HCT116 (cell line): ENCODE results near the gene C6orf132. TPM values are rescaled to one million over a fixed set of nuclear protein-coding genes. Genes with fewer than 3 reads are reported as not detected.

Experiments used
- ATAC-seq: fragments of 200-7000 bp; cut with Tn5 transposase; 2 replicates; pipeline ENCODE4 v1.9.1; 2020; ENCODE audit warnings: mild to moderate bottlenecking, moderate library complexity
- BruUV-seq: library from RNA; stranded (reverse); fragments of 400-500 nt; replicated peaks from 2 replicates; lab custom pipeline; 2021; lab: Mats Ljungman, UMichigan
- CTCF ChIA-PET: fragments of 300-600 bp; sonication (Branson Sonifier 250); formaldehyde crosslinking; loops from one replicate; lab custom pipeline; 2021; ENCODE audit warnings: antibody characterized with exemption; lab: Charles Lee
- POLR2A ChIA-PET: fragments of 300-600, 350-600 bp; sonication (Branson Sonifier 250); formaldehyde crosslinking; loops from one replicate; lab custom pipeline; 2021; ENCODE audit warnings: antibody characterized with exemption; lab: Charles Lee
- RAD21 ChIA-PET, 2 experiments: fragments of 300-600 bp; sonication (Branson Sonifier 250); formaldehyde crosslinking; loops; one replicate each; lab custom pipeline; 2023; ENCODE audit warnings: low total read pairs in 2 of 2; ENCODE audit not compliant: uncharacterized antibody in 2 of 2, unreplicated experiment in 2 of 2, low non-redundant PET in 1 of 2; lab: Charles Lee
- DNase-seq: peaks from one replicate; pipeline ENCODE4 v3.0.0-alpha.2; 2010; ENCODE audit warnings: low read depth, low spot score
- H2AFZ ChIP-seq: fragments of 200-600 bp; shearing (Covaris generic), sonication (generic); 2 replicates; pipeline ENCODE4 v1.6.1; 2017; ENCODE audit warnings: low read depth, mixed run types, mixed read lengths, antibody characterized with exemption, low read length; ENCODE audit not compliant: poor library complexity, severe bottlenecking
- H3K27ac ChIP-seq: 2 replicates; pipeline ENCODE4 v1.5.1; 2012; ENCODE audit warnings: low read depth, low read length
- H3K27me3 ChIP-seq: fragments of 200-600 bp; sonication (generic); 2 replicates; pipeline ENCODE4 v1.6.1; 2016; ENCODE audit warnings: mixed run types, low read length, mixed read lengths; ENCODE audit not compliant: insufficient read depth
- H3K36me3 ChIP-seq, 2 experiments: fragments of 200-500 bp in 1 of 2; fragments of 200-600 bp in 1 of 2; sonication (Bioruptor generic) in 1 of 2; sonication (generic) in 1 of 2; 2 replicates each; pipeline versions ENCODE4 v1.5.1 to v1.6.1; 2014 to 2016; ENCODE audit warnings: low read length in 2 of 2, inconsistent platforms in 1 of 2, mixed read lengths in 1 of 2, mixed run types in 1 of 2; ENCODE audit not compliant: insufficient read depth in 2 of 2, control insufficient read depth in 1 of 2
- H3K4me1 ChIP-seq, 2 experiments: fragments of 200-600 bp in 1 of 2; sonication (generic) in 1 of 2; 2 replicates each; pipeline versions ENCODE4 v1.5.1 to v1.6.1; 2012 to 2017; ENCODE audit warnings: low read length in 2 of 2, inconsistent platforms in 1 of 2, mild to moderate bottlenecking in 1 of 2, mixed read lengths in 1 of 2, mixed run types in 1 of 2, moderate library complexity in 1 of 2; ENCODE audit not compliant: insufficient read depth in 2 of 2, control insufficient read depth in 1 of 2
- H3K4me2 ChIP-seq: fragments of 200-600 bp; sonication (generic); 2 replicates; pipeline ENCODE4 v1.6.1; 2017; ENCODE audit warnings: mixed run types, low read length, mixed read lengths
- H3K4me3 ChIP-seq, 2 experiments: fragments of 200-600 bp in 1 of 2; sonication (generic) in 1 of 2; replicated peaks in 1 of 2; 2 replicates each; pipeline ENCODE4 v1.5.1; 2011 to 2016; ENCODE audit warnings: low read length in 2 of 2, control low read depth in 1 of 2, low read depth in 1 of 2, mild to moderate bottlenecking in 1 of 2, mixed read lengths in 1 of 2, mixed run types in 1 of 2
- H3K79me2 ChIP-seq: fragments of 200-600 bp; sonication (generic); 2 replicates; pipeline ENCODE4 v1.6.1; 2017; ENCODE audit warnings: mild to moderate bottlenecking, mixed run types, low read length, moderate library complexity, mixed read lengths; ENCODE audit not compliant: insufficient read depth
- H3K9ac ChIP-seq: fragments of 200-600 bp; sonication (generic); 2 replicates; pipeline ENCODE4 v1.6.1; 2016; ENCODE audit warnings: low read length, mixed read lengths
- H3K9me2 ChIP-seq: fragments of 200-600 bp; sonication (generic), shearing (Covaris generic); 2 replicates; pipeline ENCODE4 v1.6.1; 2017; ENCODE audit warnings: mixed run types, mild to moderate bottlenecking, moderate library complexity; ENCODE audit not compliant: insufficient read depth
- H3K9me3 ChIP-seq, 2 experiments: fragments of 200-500 bp in 1 of 2; fragments of 200-600 bp in 1 of 2; sonication (Bioruptor generic) in 1 of 2; sonication (generic) in 1 of 2; 2 replicates each; pipeline ENCODE4 v1.6.1; 2014 to 2017; ENCODE audit warnings: low read length in 2 of 2, mixed read lengths in 2 of 2, inconsistent platforms in 1 of 2, low read depth in 1 of 2, mild to moderate bottlenecking in 1 of 2, mixed run types in 1 of 2, moderate library complexity in 1 of 2; ENCODE audit not compliant: control insufficient read depth in 1 of 2, insufficient read depth in 1 of 2
- H4K20me1 ChIP-seq: fragments of 200-600 bp; sonication (generic), shearing (Covaris generic); 2 replicates; pipeline ENCODE4 v1.6.1; 2017; ENCODE audit warnings: mixed run types, mild to moderate bottlenecking, moderate library complexity; ENCODE audit not compliant: insufficient read depth
- ATF3 ChIP-seq: IDR thresholded peaks from 2 replicates; pipeline ENCODE4 v1.6.1; 2012
- CTCF ChIP-seq, 3 experiments: fragments of 200-600 bp in 1 of 3; sonication (generic) in 1 of 3; IDR thresholded peaks in 2 of 3; conservative IDR thresholded peaks in 1 of 3; 2 replicates each; pipeline ENCODE4 v1.5.1; 2012 to 2017; ENCODE audit warnings: low read depth in 2 of 3, low read length in 2 of 3, antibody characterized with exemption in 1 of 3, borderline replicate concordance in 1 of 3, control low read depth in 1 of 3, mild to moderate bottlenecking in 1 of 3, mixed read lengths in 1 of 3, mixed run types in 1 of 3, moderate library complexity in 1 of 3; ENCODE audit not compliant: insufficient read depth in 1 of 3
- EGR1 ChIP-seq: IDR thresholded peaks from 2 replicates; pipeline ENCODE4 v1.6.1; 2012; ENCODE audit warnings: low read depth
- EZH2 ChIP-seq: fragments of 200-600 bp; sonication (generic); IDR thresholded peaks from 2 replicates; pipeline ENCODE4 v1.6.1; 2017; ENCODE audit warnings: antibody characterized with exemption, mixed run types
- EZH2phosphoT487 ChIP-seq: fragments of 200-600 bp; IDR thresholded peaks from 2 replicates; pipeline ENCODE4 v1.6.1; 2018; ENCODE audit warnings: antibody characterized with exemption, borderline replicate concordance
- MAX ChIP-seq: IDR thresholded peaks from 2 replicates; pipeline ENCODE4 v1.6.1; 2012
- POLR2A ChIP-seq: IDR thresholded peaks from 2 replicates; pipeline ENCODE4 v1.7.0; 2011; ENCODE audit warnings: borderline replicate concordance; ENCODE audit not compliant: insufficient read depth, insufficient read length; ENCODE audit errors: extremely low read depth
- POLR2AphosphoS5 ChIP-seq: IDR thresholded peaks from 2 replicates; pipeline ENCODE4 v1.6.1; 2011; ENCODE audit warnings: mild to moderate bottlenecking, low read depth, low read length, moderate library complexity
- RAD21 ChIP-seq: IDR thresholded peaks from 2 replicates; pipeline ENCODE4 v1.6.1; 2012; ENCODE audit warnings: low read depth, mild to moderate bottlenecking
- SIN3A ChIP-seq: IDR thresholded peaks from 2 replicates; pipeline ENCODE4 v1.6.1; 2012; ENCODE audit warnings: low read depth
- SP1 ChIP-seq: IDR thresholded peaks from 2 replicates; pipeline ENCODE4 v1.6.1; 2012; ENCODE audit warnings: low read depth
- SRF ChIP-seq: IDR thresholded peaks from 2 replicates; pipeline ENCODE4 v1.6.1; 2012; ENCODE audit warnings: low read depth
- TCF7L2 ChIP-seq: IDR thresholded peaks from 2 replicates; pipeline ENCODE4 v1.7.0; 2011; ENCODE audit warnings: borderline replicate concordance, inconsistent platforms; ENCODE audit not compliant: insufficient read depth, insufficient read length; ENCODE audit errors: extremely low read depth
- intact Hi-C: fragments of 100-400 bp; cut with micrococcal nuclease; formaldehyde crosslinking; loops from 2 replicates; pipeline ENCODE4 v1.10.0; 2022
- total RNA-seq: library from RNA; stranded (reverse); gene quantifications from one replicate; pipeline ENCODE4 v1.2.1, GENCODE V29; 2021; ENCODE audit not compliant: unreplicated experiment

Gene C6orf132
- total RNA-seq, 1 experiment from 2014 or later = 18.9 TPM

- intact Hi-C loops = loop anchor here (5.0 kb wide), 1 partner anchor 38 kb away; the partner anchor contains the start of gene C6orf132
- Histone ChIP-seq H3K27me3 (no peaks in the 10 kb centered on the region), H3K9ac (no peak overlapping the region), H4K20me1 (no peaks in the 10 kb centered on the region), H3K4me3 (no peak overlapping the region), H3K79me2 (no peaks in the 10 kb centered on the region), H3K9me3 (no peaks in the 10 kb centered on the region), H3K4me1 (peaks cover 25 to 40% of the 10 kb centered on the region in 2 experiments), H3K36me3 (peaks cover 3 to 11% of the 10 kb centered on the region in 2 experiments; a peak in 2 of 4 replicates), H3K4me2 (no peak overlapping the region), H3K27ac (no peak overlapping the region), H2AFZ (no peak overlapping the region), H3K9me2 (no peaks in the 10 kb centered on the region)
- CTCF ChIA-PET = no interaction called here
- POLR2A ChIA-PET = no interaction called here
- ATAC-seq = no peak
- no peak for TF ChIP-seq RAD21
- TF ChIP-seq CTCF (IDR thresholded peaks at IDR 0.05 in 2 of 3, conservative IDR thresholded peaks at IDR 0.05 in 1 of 3; ENCODE audit: borderline replicate concordance in 1 of 3, insufficient read depth in 1 of 3, low read depth in 2 of 3, low read length in 2 of 3) = peak in 2 of 3 experiments; percentile 19 to 25; a peak in 1 of 6 replicates
- no peak for TF ChIP-seq SRF
- no TSS peak for BruUV-seq
- RAD21 ChIA-PET = no interaction called here
- no peak for DNase-seq
Observed at GRCh38 chr6:42104095-42104803, 38.2 kb downstream of the C6orf132 start.

GRCh38 chr6:42103753-42104094 is 38.7 kb downstream of the C6orf132 start:
- POLR2A ChIA-PET = no interaction called here
- no peak overlapping the region for H3K4me2 ChIP-seq
- DNase-seq (no peak), ATAC-seq (no peak)
- intact Hi-C loops = loop anchor here (5.0 kb wide), 1 partner anchor 39 kb away; the partner anchor contains the start of gene C6orf132
- H3K4me1 ChIP-seq = peaks cover 30 to 45% of the 10 kb centered on the region in 2 experiments
- no peaks in the 10 kb centered on the region for H3K79me2 ChIP-seq
- CTCF ChIA-PET = no interaction called here
- H3K27ac ChIP-seq = no peak overlapping the region
- no peak overlapping the region for H2AFZ ChIP-seq
- RAD21 ChIA-PET = no interaction called here
- no peaks in the 10 kb centered on the region for H3K9me3 ChIP-seq
- no peaks in the 10 kb centered on the region for H3K9me2 ChIP-seq
- no TSS peak for BruUV-seq
- no peak overlapping the region for H3K9ac ChIP-seq
- no peaks in the 10 kb centered on the region for H4K20me1 ChIP-seq
- H3K27me3 ChIP-seq = no peaks in the 10 kb centered on the region
- H3K4me3 ChIP-seq = no peak overlapping the region
- peaks cover 3 to 11% of the 10 kb centered on the region in 2 experiments; a peak in 2 of 4 replicates for H3K36me3 ChIP-seq
- no peak for TF ChIP-seq SRF
- no peak for TF ChIP-seq ATF3
- TF ChIP-seq EZH2 = no peak
- TF ChIP-seq CTCF (IDR thresholded peaks at IDR 0.05 in 2 of 3, conservative IDR thresholded peaks at IDR 0.05 in 1 of 3; ENCODE audit: borderline replicate concordance in 1 of 3, insufficient read depth in 1 of 3, low read depth in 2 of 3, low read length in 2 of 3) = no peak
- no peak for TF ChIP-seq MAX
- no peak for TF ChIP-seq POLR2A
- TF ChIP-seq SP1 = no peak
- TF ChIP-seq POLR2AphosphoS5 = no peak
- no peak for TF ChIP-seq EGR1
- no peak for TF ChIP-seq TCF7L2
- no peak for TF ChIP-seq SIN3A
- no peak for TF ChIP-seq EZH2phosphoT487
